SK-N-SH (cell line): ENCODE results near the gene ETV6. TPM values are rescaled to one million over a fixed set of nuclear protein-coding genes. Genes with fewer than 3 reads are reported as not detected.

Experiments used
- CTCF ChIA-PET: fragments of 300-600, 350-600 bp; formaldehyde crosslinking; extraction: SDS; loops from one replicate; lab custom pipeline; 2021; lab: Yijun Ruan, JAX
- POLR2A ChIA-PET: fragments of 350-600 bp; sonication (Branson Sonifier 250); formaldehyde crosslinking; extraction: SDS; loops from one replicate; lab custom pipeline; 2020; ENCODE audit warnings: antibody characterized with exemption, inconsistent platforms; lab: Yijun Ruan, JAX
- DNase-seq: peaks from one replicate; pipeline ENCODE4 v3.0.0; 2012
- H2AFZ ChIP-seq: fragments of 200-600 bp; sonication (generic); 2 replicates; pipeline ENCODE4 v1.8.1; 2016; ENCODE audit warnings: antibody characterized with exemption, mild to moderate bottlenecking, low read depth
- H3F3A ChIP-seq: fragments of 200-600 bp; sonication (generic); replicated peaks from 2 replicates; pipeline ENCODE3; 2016; ENCODE audit warnings: antibody characterized with exemption, mild to moderate bottlenecking; ENCODE audit not compliant: insufficient read depth
- H3K27ac ChIP-seq, 2 experiments: fragments of 200-500 bp in 1 of 2; fragments of 200-600 bp in 1 of 2; sonication (Bioruptor generic) in 1 of 2; sonication (generic), shearing (Covaris generic) in 1 of 2; 2 replicates each; pipeline versions ENCODE4 v1.5.1 to v1.6.1; 2014 to 2016; ENCODE audit warnings: low read depth in 2 of 2, inconsistent platforms in 1 of 2, low read length in 1 of 2, mild to moderate bottlenecking in 1 of 2, mixed read lengths in 1 of 2
- H3K27me3 ChIP-seq: fragments of 200-600 bp; sonication (generic), shearing (Covaris generic); 2 replicates; pipeline ENCODE4 v1.6.1; 2016; ENCODE audit warnings: mixed run types; ENCODE audit not compliant: insufficient read depth
- H3K36me3 ChIP-seq, 2 experiments: fragments of 200-500 bp in 1 of 2; fragments of 200-600 bp in 1 of 2; sonication (Bioruptor generic) in 1 of 2; sonication (generic) in 1 of 2; replicated peaks in 1 of 2; 2 replicates each; pipeline versions ENCODE3 to v1.5.1; 2014 to 2016; ENCODE audit warnings: low read length in 1 of 2, mild to moderate bottlenecking in 1 of 2; ENCODE audit not compliant: insufficient read depth in 2 of 2, control insufficient read depth in 1 of 2
- H3K4me1 ChIP-seq, 2 experiments: fragments of 200-500 bp in 1 of 2; fragments of 200-600 bp in 1 of 2; sonication (Bioruptor generic) in 1 of 2; sonication (generic), shearing (Covaris generic) in 1 of 2; 2 replicates each; pipeline versions ENCODE4 v1.5.1 to v1.6.1; 2014 to 2016; ENCODE audit warnings: low read depth in 1 of 2, low read length in 1 of 2, mixed run types in 1 of 2; ENCODE audit not compliant: insufficient read depth in 2 of 2, control insufficient read depth in 1 of 2
- H3K4me2 ChIP-seq: fragments of 200-600 bp; sonication (generic), shearing (Covaris generic); 2 replicates; pipeline ENCODE4 v1.6.1; 2017; ENCODE audit warnings: mixed run types
- H3K4me3 ChIP-seq, 2 experiments: fragments of 200-500 bp in 1 of 2; fragments of 200-600 bp in 1 of 2; sonication (Bioruptor generic) in 1 of 2; sonication (generic), shearing (Covaris generic) in 1 of 2; 2 replicates each; pipeline versions ENCODE4 v1.5.1 to v1.8.1; 2014 to 2016; ENCODE audit warnings: low read depth in 2 of 2, inconsistent platforms in 1 of 2, low read length in 1 of 2, mild to moderate bottlenecking in 1 of 2, mixed read lengths in 1 of 2, moderate library complexity in 1 of 2
- H3K79me2 ChIP-seq: fragments of 200-600 bp; sonication (generic); 2 replicates; pipeline ENCODE4 v1.8.1; 2017; ENCODE audit warnings: mild to moderate bottlenecking; ENCODE audit not compliant: insufficient read depth
- H3K9ac ChIP-seq: fragments of 200-600 bp; sonication (generic); 2 replicates; pipeline ENCODE4 v1.6.1; 2017; ENCODE audit warnings: mixed run types
- H3K9me2 ChIP-seq: fragments of 200-600 bp; sonication (generic); 2 replicates; pipeline ENCODE4 v1.6.1; 2017; ENCODE audit warnings: mixed run types
- H3K9me3 ChIP-seq: fragments of 200-600 bp; sonication (generic); 2 replicates; pipeline ENCODE4 v1.6.1; 2017; ENCODE audit warnings: mixed run types, mild to moderate bottlenecking, moderate library complexity
- H4K20me1 ChIP-seq: fragments of 200-600 bp; sonication (generic); 2 replicates; pipeline ENCODE4 v1.6.1; 2017; ENCODE audit warnings: mild to moderate bottlenecking, mixed run types; ENCODE audit not compliant: insufficient read depth
- ELF1 ChIP-seq: IDR thresholded peaks from 2 replicates; pipeline ENCODE4 v1.4.0; 2012
- EP300 ChIP-seq, 2 experiments: IDR thresholded peaks; 2 replicates each; pipeline versions ENCODE4 v1.4.0 to v1.6.1; 2012; ENCODE audit warnings: borderline replicate concordance in 1 of 2, low read depth in 1 of 2, low read length in 1 of 2
- GABPA ChIP-seq: IDR thresholded peaks from 2 replicates; pipeline ENCODE4 v1.4.0; 2012; ENCODE audit warnings: low read depth, mild to moderate bottlenecking
- GATA2 ChIP-seq: sonication (generic); formaldehyde crosslinking; IDR thresholded peaks from 2 replicates; pipeline ENCODE4 v1.5.0; 2020; ENCODE audit warnings: mild to moderate bottlenecking, missing genetic modification reagents
- JUND ChIP-seq: IDR thresholded peaks from 2 replicates; pipeline ENCODE4 v1.4.0; 2012
- POLR2AphosphoS5 ChIP-seq: IDR thresholded peaks from 2 replicates; pipeline ENCODE4 v1.6.1; 2012; ENCODE audit warnings: low read depth, low read length
- RCOR1 ChIP-seq: fragments of 150-350 bp; IDR thresholded peaks from 2 replicates; pipeline ENCODE4 v1.6.1; 2017; ENCODE audit warnings: antibody characterized with exemption, low read length
- RXRA ChIP-seq: IDR thresholded peaks from 2 replicates; pipeline ENCODE4 v1.4.0; 2012; ENCODE audit warnings: low read depth, mild to moderate bottlenecking, borderline replicate concordance
- SIN3A ChIP-seq: IDR thresholded peaks from 2 replicates; pipeline ENCODE4 v1.6.1; 2012; ENCODE audit warnings: low read depth, mild to moderate bottlenecking, low read length, moderate library complexity, borderline replicate concordance
- TCF12 ChIP-seq: IDR thresholded peaks from 2 replicates; pipeline ENCODE4 v1.4.0; 2012
- TEAD4 ChIP-seq: IDR thresholded peaks from 2 replicates; pipeline ENCODE4 v1.4.0; 2012; ENCODE audit warnings: mild to moderate bottlenecking, borderline replicate concordance; ENCODE audit not compliant: insufficient read depth
- WGBS: methylation state at CpG from one replicate; pipeline ENCODE4 v1.1.6; 2017; ENCODE audit warnings: low lambda C conversion rate; 5-methylcytosine and 5-hydroxymethylcytosine counted together
- polyA plus RNA-seq, 3 experiments: library from polyadenylated mRNA; depleted of rRNA; stranded (reverse); fragments of >200 nt; gene quantifications; 2 replicates each; pipeline ENCODE4 v1.2.3, GENCODE V29; 2012
- TF ChIP-seq, protein P1 (sequence below): IDR thresholded peaks from 2 replicates; pipeline ENCODE4 v1.4.0; 2012; ENCODE audit warnings: low read depth, borderline replicate concordance
- TF ChIP-seq, protein P2 (sequence below): IDR thresholded peaks from 2 replicates; pipeline ENCODE4 v1.4.0; 2012; ENCODE audit warnings: low read depth, borderline replicate concordance
- TF ChIP-seq, protein P3 (sequence below): IDR thresholded peaks from 2 replicates; pipeline ENCODE4 v1.6.1; 2012; ENCODE audit warnings: mild to moderate bottlenecking, low read depth, low read length, moderate library complexity
- TF ChIP-seq, protein P4 (sequence below): fragments of 150-350 bp; IDR thresholded peaks from 2 replicates; pipeline ENCODE4 v1.6.1; 2016; ENCODE audit warnings: mild to moderate bottlenecking, low read depth, low read length
- TF ChIP-seq, protein P5 (sequence below): IDR thresholded peaks from 2 replicates; pipeline ENCODE4 v1.4.0; 2012; ENCODE audit warnings: low read depth

The ETV6 gene
- polyA plus RNA-seq, 1 of the 3 experiments (the other 2 are of a cell fraction): 4.0 TPM

DNA sequence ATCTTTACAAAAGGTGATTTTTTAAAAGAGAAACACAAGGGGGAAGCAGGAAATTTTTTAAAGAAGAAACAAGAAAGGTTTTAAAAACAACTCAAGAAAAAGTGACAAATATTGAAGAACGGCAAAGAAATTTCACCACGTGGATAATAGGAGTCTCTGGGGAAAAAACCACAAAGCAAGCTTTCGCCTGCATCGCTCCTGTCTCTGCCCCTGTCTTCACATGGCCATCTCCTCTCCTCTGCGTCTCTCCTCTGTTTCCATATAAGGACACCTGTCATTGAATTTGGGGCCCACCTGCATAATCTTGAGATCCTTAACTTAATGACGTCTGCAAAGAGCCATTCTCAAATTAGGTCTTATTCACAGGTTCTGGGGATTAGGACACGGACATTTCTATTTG, 175.8 kb downstream of the ETV6 start:
- ChIA-PET CTCF (interaction anchor here (1.1 kb wide), 2 partner anchors 23 to 103 kb away, joined by 3 to 4 read pairs; no protein-coding TSS in a partner anchor), POLR2A (no interaction called here)
- Histone ChIP-seq H3K9ac (no peak overlapping the region), H3K4me3 (no peak overlapping the region), H2AFZ (no peak overlapping the region), H3K27ac (no peak overlapping the region; a peak in 1 of 4 replicates), H3K4me1 (peaks cover 11 to 33% of the 10 kb centered on the region in 2 experiments; a peak in 3 of 4 replicates), H4K20me1 (no peaks in the 10 kb centered on the region), H3F3A (peaks cover 25% of the 10 kb centered on the region), H3K36me3 (peaks cover 4 to 8% of the 10 kb centered on the region in 2 experiments), H3K27me3 (no peaks in the 10 kb centered on the region), H3K4me2 (no peak overlapping the region), H3K79me2 (peaks cover 25% of the 10 kb centered on the region; the same call in 1 of the 2 replicates), H3K9me2 (no peaks in the 10 kb centered on the region), H3K9me3 (no peaks in the 10 kb centered on the region)
- DNase-seq: no peak
- TF ChIP-seq RCOR1 (no peak), RXRA (no peak), GATA2 (no peak), TEAD4 (no peak)
- TF ChIP-seq, protein P1, sequence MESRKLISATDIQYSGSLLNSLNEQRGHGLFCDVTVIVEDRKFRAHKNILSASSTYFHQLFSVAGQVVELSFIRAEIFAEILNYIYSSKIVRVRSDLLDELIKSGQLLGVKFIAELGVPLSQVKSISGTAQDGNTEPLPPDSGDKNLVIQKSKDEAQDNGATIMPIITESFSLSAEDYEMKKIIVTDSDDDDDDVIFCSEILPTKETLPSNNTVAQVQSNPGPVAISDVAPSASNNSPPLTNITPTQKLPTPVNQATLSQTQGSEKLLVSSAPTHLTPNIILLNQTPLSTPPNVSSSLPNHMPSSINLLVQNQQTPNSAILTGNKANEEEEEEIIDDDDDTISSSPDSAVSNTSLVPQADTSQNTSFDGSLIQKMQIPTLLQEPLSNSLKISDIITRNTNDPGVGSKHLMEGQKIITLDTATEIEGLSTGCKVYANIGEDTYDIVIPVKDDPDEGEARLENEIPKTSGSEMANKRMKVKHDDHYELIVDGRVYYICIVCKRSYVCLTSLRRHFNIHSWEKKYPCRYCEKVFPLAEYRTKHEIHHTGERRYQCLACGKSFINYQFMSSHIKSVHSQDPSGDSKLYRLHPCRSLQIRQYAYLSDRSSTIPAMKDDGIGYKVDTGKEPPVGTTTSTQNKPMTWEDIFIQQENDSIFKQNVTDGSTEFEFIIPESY: no peak
- WGBS: 95% methylated on average over 7 of the region's 7 CpGs

DNA sequence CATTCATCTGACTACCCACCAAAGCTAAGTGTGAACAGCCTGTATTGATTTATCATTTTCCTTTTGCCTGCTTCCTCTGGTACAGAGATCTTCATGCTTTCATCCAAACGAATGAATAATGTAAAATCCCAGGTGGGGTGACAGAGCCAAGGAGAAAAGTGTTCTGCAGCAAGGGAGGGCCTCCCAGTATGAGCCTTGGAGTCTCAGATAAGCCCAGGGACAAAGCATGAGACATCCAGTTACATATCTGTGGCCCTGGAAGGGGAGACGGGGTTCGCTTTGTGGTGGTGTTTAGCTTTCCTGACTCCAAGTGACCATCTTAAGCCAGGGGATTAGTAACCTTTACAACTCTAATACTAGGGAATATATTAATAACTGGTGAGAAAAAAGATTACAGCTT, 177.1 kb downstream of the ETV6 start:
- H2AFZ ChIP-seq: no peak overlapping the region
- WGBS: 82% methylated on average over 3 of the region's 3 CpGs
- H3F3A ChIP-seq: peaks cover 25% of the 10 kb centered on the region
- DNase-seq: no peak
- peaks cover 4 to 8% of the 10 kb centered on the region in 2 experiments for H3K36me3 ChIP-seq
- H3K4me1 ChIP-seq: peaks cover 14 to 33% of the 10 kb centered on the region in 2 experiments; a peak in 3 of 4 replicates
- peaks cover 25% of the 10 kb centered on the region; the same call in 1 of the 2 replicates for H3K79me2 ChIP-seq
- H3K27ac ChIP-seq: no peak overlapping the region
- H3K9ac ChIP-seq: no peak overlapping the region
- no peaks in the 10 kb centered on the region for H3K27me3 ChIP-seq
- TF ChIP-seq, protein P2, sequence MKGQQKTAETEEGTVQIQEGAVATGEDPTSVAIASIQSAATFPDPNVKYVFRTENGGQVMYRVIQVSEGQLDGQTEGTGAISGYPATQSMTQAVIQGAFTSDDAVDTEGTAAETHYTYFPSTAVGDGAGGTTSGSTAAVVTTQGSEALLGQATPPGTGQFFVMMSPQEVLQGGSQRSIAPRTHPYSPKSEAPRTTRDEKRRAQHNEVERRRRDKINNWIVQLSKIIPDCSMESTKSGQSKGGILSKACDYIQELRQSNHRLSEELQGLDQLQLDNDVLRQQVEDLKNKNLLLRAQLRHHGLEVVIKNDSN: no peak
- no peak for TF ChIP-seq JUND
- TF ChIP-seq EP300 (IDR thresholded peaks at IDR 0.05; ENCODE audit: borderline replicate concordance in 1 of 2, low read depth in 1 of 2, low read length in 1 of 2): no peak
- no peak for TF ChIP-seq POLR2AphosphoS5
- TF ChIP-seq, protein P3, sequence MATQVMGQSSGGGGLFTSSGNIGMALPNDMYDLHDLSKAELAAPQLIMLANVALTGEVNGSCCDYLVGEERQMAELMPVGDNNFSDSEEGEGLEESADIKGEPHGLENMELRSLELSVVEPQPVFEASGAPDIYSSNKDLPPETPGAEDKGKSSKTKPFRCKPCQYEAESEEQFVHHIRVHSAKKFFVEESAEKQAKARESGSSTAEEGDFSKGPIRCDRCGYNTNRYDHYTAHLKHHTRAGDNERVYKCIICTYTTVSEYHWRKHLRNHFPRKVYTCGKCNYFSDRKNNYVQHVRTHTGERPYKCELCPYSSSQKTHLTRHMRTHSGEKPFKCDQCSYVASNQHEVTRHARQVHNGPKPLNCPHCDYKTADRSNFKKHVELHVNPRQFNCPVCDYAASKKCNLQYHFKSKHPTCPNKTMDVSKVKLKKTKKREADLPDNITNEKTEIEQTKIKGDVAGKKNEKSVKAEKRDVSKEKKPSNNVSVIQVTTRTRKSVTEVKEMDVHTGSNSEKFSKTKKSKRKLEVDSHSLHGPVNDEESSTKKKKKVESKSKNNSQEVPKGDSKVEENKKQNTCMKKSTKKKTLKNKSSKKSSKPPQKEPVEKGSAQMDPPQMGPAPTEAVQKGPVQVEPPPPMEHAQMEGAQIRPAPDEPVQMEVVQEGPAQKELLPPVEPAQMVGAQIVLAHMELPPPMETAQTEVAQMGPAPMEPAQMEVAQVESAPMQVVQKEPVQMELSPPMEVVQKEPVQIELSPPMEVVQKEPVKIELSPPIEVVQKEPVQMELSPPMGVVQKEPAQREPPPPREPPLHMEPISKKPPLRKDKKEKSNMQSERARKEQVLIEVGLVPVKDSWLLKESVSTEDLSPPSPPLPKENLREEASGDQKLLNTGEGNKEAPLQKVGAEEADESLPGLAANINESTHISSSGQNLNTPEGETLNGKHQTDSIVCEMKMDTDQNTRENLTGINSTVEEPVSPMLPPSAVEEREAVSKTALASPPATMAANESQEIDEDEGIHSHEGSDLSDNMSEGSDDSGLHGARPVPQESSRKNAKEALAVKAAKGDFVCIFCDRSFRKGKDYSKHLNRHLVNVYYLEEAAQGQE: no peak
- TF ChIP-seq TEAD4: no peak
- TF ChIP-seq GABPA: no peak
- no peak for TF ChIP-seq ELF1
- no peak for TF ChIP-seq SIN3A
- TF ChIP-seq, protein P4, sequence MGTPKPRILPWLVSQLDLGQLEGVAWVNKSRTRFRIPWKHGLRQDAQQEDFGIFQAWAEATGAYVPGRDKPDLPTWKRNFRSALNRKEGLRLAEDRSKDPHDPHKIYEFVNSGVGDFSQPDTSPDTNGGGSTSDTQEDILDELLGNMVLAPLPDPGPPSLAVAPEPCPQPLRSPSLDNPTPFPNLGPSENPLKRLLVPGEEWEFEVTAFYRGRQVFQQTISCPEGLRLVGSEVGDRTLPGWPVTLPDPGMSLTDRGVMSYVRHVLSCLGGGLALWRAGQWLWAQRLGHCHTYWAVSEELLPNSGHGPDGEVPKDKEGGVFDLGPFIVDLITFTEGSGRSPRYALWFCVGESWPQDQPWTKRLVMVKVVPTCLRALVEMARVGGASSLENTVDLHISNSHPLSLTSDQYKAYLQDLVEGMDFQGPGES: no peak
- TF ChIP-seq, protein P5, sequence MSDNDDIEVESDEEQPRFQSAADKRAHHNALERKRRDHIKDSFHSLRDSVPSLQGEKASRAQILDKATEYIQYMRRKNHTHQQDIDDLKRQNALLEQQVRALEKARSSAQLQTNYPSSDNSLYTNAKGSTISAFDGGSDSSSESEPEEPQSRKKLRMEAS: no peak
- no peak for TF ChIP-seq TCF12
- H3K9me3 ChIP-seq: no peaks in the 10 kb centered on the region
- no peaks in the 10 kb centered on the region for H4K20me1 ChIP-seq
- POLR2A ChIA-PET: no interaction called here
- no peak overlapping the region for H3K4me2 ChIP-seq
- H3K9me2 ChIP-seq: no peaks in the 10 kb centered on the region
- CTCF ChIA-PET: no interaction called here
- no peak overlapping the region for H3K4me3 ChIP-seq
